NCI-H526 (cell line): ENCODE results near the gene CBX6.

Source experiments
- DNase-seq, 2 experiments: peaks; one replicate each; lab custom pipeline; 2025; lab: John Stamatoyannopoulos, UW

CBX6 gene

DNA sequence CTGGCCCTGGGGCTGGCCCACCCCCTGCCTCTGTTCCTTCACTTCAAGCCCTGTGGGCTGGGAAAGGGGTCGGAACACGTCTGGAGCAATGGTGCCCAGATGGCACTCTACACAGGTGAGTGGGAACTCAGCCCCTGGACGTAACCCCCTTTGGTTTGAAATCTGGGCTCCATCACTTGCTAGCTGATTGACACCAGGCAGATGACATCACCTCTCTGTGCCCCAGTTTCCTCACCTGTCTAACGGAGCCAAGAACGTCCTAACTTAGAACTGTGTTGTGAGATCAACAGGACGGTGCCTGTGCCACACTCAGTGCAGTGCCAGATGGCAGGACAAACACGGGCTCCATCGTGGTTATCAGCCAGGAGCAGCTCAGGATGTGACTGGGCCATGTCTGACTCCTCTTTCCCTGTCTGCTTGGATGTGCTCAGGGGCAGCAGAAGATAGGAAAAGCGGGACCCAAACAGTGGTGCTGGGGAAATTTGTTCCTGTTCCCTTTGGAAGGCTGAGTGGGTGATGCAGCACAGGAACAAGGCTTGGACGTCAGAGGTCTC is 52.6 kb downstream of the CBX6 start:
- no peak for DNase-seq

DNA sequence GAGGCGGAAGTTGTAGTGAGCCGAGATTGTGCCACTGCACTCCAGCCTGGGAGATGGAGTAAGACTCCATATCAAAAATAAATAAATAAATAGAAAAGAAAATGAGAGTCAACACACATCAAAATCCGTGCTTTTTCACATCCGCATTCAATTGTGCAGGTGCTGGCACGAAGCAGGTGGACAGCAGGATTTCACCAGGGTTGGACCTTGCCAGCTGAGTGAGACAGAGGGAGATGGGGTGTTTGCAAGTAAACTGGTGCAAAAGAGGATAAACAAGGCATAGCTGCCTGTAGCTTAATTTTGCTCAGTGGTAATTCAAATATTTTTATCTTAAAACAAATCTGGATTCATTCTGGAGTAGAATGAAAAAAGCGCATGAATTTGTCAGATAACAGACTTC is 54.8 kb downstream of the CBX6 start:
- no peak for DNase-seq

DNA sequence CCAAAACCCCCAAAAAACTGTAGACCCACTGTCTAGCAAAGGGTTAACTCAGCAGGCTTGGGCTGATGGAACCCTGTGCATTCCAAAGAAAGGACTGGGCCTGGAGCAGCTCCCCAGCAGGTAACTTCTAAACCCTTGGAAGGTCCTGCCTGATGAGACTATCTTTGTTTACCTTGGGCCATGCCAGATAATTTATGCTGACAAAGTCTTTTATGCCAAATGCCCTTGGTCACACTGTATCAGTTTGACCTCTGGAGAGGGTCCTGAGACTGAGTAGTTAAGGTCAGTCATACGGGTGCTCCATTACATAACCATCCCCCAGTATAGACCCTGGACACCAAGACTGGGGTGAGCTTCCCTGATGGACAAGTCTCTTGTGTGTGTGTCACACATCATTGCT is 56.2 kb downstream of the CBX6 start:
- no peak for DNase-seq
